ENCODE results near the gene DDAH1. TPM values are rescaled to one million over a fixed set of nuclear protein-coding genes. Genes with fewer than 3 reads are reported as not detected.

DDAH1 gene
- total and polyA plus RNA-seq, 7 donors, result 11.5 to 43.2 (median 25.2) TPM

GRCh38 chr1:85501355-85501898 lies 36.5 kb upstream of the DDAH1 start:
- Histone ChIP-seq H3K27me3 (no peaks in the 10 kb centered on the region), H3K27ac (no peak overlapping the region), H3K4me1 (peaks cover 0 to 15% (median 7%) of the 10 kb centered on the region in 4 donors), H3K4me3 (no peak overlapping the region), H3K9me3 (no peaks in the 10 kb centered on the region), H3K36me3 (no peaks in the 10 kb centered on the region)
- WGBS, 2 donors, result 44 to 76% methylated on average over 2 of the region's 2 CpGs
- no peak for TF ChIP-seq EP300 (IDR thresholded peaks at IDR 0.05)
- no peak for TF ChIP-seq CTCF (IDR thresholded peaks at IDR 0.05)
- TF ChIP-seq POLR2AphosphoS5 (IDR thresholded peaks at IDR 0.05), result no peak
- no peak for TF ChIP-seq POLR2A (IDR thresholded peaks at IDR 0.05)
- no peak for DNase-seq
- intact Hi-C loops (cut with DNase I), result no loop called here

- H3K4me3 ChIP-seq, result no peak overlapping the region
- no peaks in the 10 kb centered on the region for H3K9me3 ChIP-seq
- intact Hi-C loops (cut with DNase I), result loop anchor here (5.0 to 10.0 kb wide), 2 partner anchors 85 to 198 kb away; partner anchors contain the start of gene CCN1
- TF ChIP-seq POLR2A (IDR thresholded peaks at IDR 0.05), result no peak
- TF ChIP-seq EP300 (IDR thresholded peaks at IDR 0.05), result no peak
- TF ChIP-seq POLR2AphosphoS5 (IDR thresholded peaks at IDR 0.05), result no peak
- TF ChIP-seq CTCF (IDR thresholded peaks at IDR 0.05), result no peak
- no peaks in the 10 kb centered on the region for H3K27me3 ChIP-seq
- no peak for DNase-seq
- peaks cover 0 to 3% (median 0%) of the 10 kb centered on the region in 4 donors for H3K36me3 ChIP-seq
- H3K27ac ChIP-seq, result no peak overlapping the region
- peaks cover 0 to 11% (median 4%) of the 10 kb centered on the region in 4 donors for H3K4me1 ChIP-seq
- 85 to 88% methylated on average over 2 of the region's 2 CpGs for WGBS, 2 donors
Measured at GRCh38 chr1:85496941-85497582, 32.1 kb upstream of the DDAH1 start.

GRCh38 chr1:85495556-85495955 lies 30.6 kb upstream of the DDAH1 start:
- intact Hi-C loops (cut with DNase I), result loop anchor here (5.0 to 10.0 kb wide), 2 partner anchors 87 to 199 kb away; partner anchors contain the start of gene CCN1
- Histone ChIP-seq H3K4me1 (peaks cover 0 to 11% (median 4%) of the 10 kb centered on the region in 4 donors), H3K27me3 (no peaks in the 10 kb centered on the region), H3K9me3 (no peaks in the 10 kb centered on the region), H3K27ac (peak overlapping the region in 1 of 4 donors; percentile 6), H3K4me3 (no peak overlapping the region), H3K36me3 (peaks cover 0 to 3% (median 0%) of the 10 kb centered on the region in 4 donors)
- TF ChIP-seq POLR2AphosphoS5 (IDR thresholded peaks at IDR 0.05), result no peak
- TF ChIP-seq EP300 (IDR thresholded peaks at IDR 0.05), result no peak
- no peak for TF ChIP-seq POLR2A (IDR thresholded peaks at IDR 0.05)
- no peak for TF ChIP-seq CTCF (IDR thresholded peaks at IDR 0.05)
- no peak for DNase-seq
- WGBS, 2 donors, result 70 to 90% methylated on average over 6 of the region's 6 CpGs

- Histone ChIP-seq H3K27me3 (no peaks in the 10 kb centered on the region), H3K4me1 (peaks cover 0 to 11% (median 4%) of the 10 kb centered on the region in 4 donors), H3K27ac (peak overlapping the region in 1 of 4 donors; percentile 6), H3K36me3 (peaks cover 0 to 3% (median 0%) of the 10 kb centered on the region in 4 donors), H3K9me3 (no peaks in the 10 kb centered on the region), H3K4me3 (no peak overlapping the region)
- peak; percentile 66 for DNase-seq
- intact Hi-C loops (cut with DNase I), result loop anchor here (5.0 to 10.0 kb wide), 2 partner anchors 87 to 200 kb away; partner anchors contain the start of gene CCN1
- TF ChIP-seq POLR2A (IDR thresholded peaks at IDR 0.05) (no peak), CTCF (IDR thresholded peaks at IDR 0.05) (peak in 2 of 4 experiments; percentile 36 to 46), EP300 (IDR thresholded peaks at IDR 0.05) (no peak), POLR2AphosphoS5 (IDR thresholded peaks at IDR 0.05) (no peak)
- WGBS, 2 donors, result 54 to 70% methylated on average over 2 of the region's 2 CpGs
Measured at GRCh38 chr1:85494904-85495266, 29.9 kb upstream of the DDAH1 start.

All from sigmoid colon (tissue), 7 donors.